Neuronal stem cell (in vitro differentiated cells): ENCODE measurements around the gene MECR.

ENCODE experiments used
- DNase-seq: peaks from one replicate; pipeline ENCODE4 v3.0.0-alpha.2; 2013; ENCODE audit warnings: low spot score
- H2AFZ ChIP-seq: one replicate; pipeline ENCODE4 v1.6.1; 2013; ENCODE audit warnings: mild to moderate bottlenecking, low read length, inconsistent platforms
- H2AK5ac ChIP-seq: 2 replicates; pipeline ENCODE4 v1.6.1; 2013; ENCODE audit warnings: low read depth, mild to moderate bottlenecking, inconsistent platforms, low read length, moderate library complexity, mixed read lengths
- H2BK120ac ChIP-seq: 2 replicates; pipeline ENCODE4 v1.6.1; 2013; ENCODE audit warnings: low read depth, mild to moderate bottlenecking, inconsistent platforms, low read length, moderate library complexity, mixed read lengths
- H2BK12ac ChIP-seq: one replicate; pipeline ENCODE4 v1.6.1; 2013; ENCODE audit warnings: low read length, inconsistent platforms
- H2BK15ac ChIP-seq: 2 replicates; pipeline ENCODE4 v1.6.1; 2013; ENCODE audit warnings: mild to moderate bottlenecking, low read length, inconsistent platforms, mixed read lengths
- H2BK5ac ChIP-seq: one replicate; pipeline ENCODE4 v1.6.1; 2013; ENCODE audit warnings: inconsistent platforms, mild to moderate bottlenecking, low read length, moderate library complexity
- H3K14ac ChIP-seq: one replicate; pipeline ENCODE4 v1.6.1; 2013; ENCODE audit warnings: low read length, inconsistent platforms
- H3K18ac ChIP-seq: 2 replicates; pipeline ENCODE4 v1.6.1; 2013; ENCODE audit warnings: low read length, inconsistent platforms
- H3K23ac ChIP-seq: 2 replicates; pipeline ENCODE4 v1.6.1; 2013; ENCODE audit warnings: low read depth, mild to moderate bottlenecking, mixed read lengths, low read length, inconsistent platforms; ENCODE audit not compliant: poor library complexity
- H3K27ac ChIP-seq: replicated peaks from 3 replicates; pipeline ENCODE4 v1.5.1; 2013; ENCODE audit warnings: low read length, inconsistent platforms
- H3K27me3 ChIP-seq, 3 experiments: 2 replicates each; pipeline ENCODE4 v1.6.1; 2013; ENCODE audit warnings: low read length in 3 of 3, mild to moderate bottlenecking in 2 of 3, inconsistent platforms in 1 of 3, low read depth in 1 of 3, mixed read lengths in 1 of 3, moderate library complexity in 1 of 3; ENCODE audit not compliant: control insufficient read depth in 3 of 3, insufficient read depth in 3 of 3
- H3K36me3 ChIP-seq, 2 donors: replicated peaks in 1 of 2; 2 replicates each; pipeline ENCODE4 v1.6.1; 2013; ENCODE audit warnings: low read length in 2 of 2; ENCODE audit not compliant: control insufficient read depth in 2 of 2, insufficient read depth in 2 of 2
- H3K4ac ChIP-seq: 2 replicates; pipeline ENCODE4 v1.6.1; 2013; ENCODE audit warnings: inconsistent platforms, mild to moderate bottlenecking, low read length, moderate library complexity
- H3K4me1 ChIP-seq, 2 donors: 1 replicate in 1 of 2; 2 replicates in 1 of 2; pipeline ENCODE4 v1.6.1; 2013; ENCODE audit warnings: low read length in 2 of 2, low read depth in 1 of 2; ENCODE audit not compliant: control insufficient read depth in 2 of 2, insufficient read depth in 1 of 2
- H3K4me2 ChIP-seq: one replicate; pipeline ENCODE4 v1.6.1; 2013; ENCODE audit warnings: mild to moderate bottlenecking, low read length, inconsistent platforms; ENCODE audit not compliant: insufficient read depth, poor library complexity, severe bottlenecking
- H3K4me3 ChIP-seq, 2 donors: 2 replicates each; pipeline ENCODE4 v1.5.1; 2013; ENCODE audit warnings: low read length in 2 of 2, mild to moderate bottlenecking in 2 of 2, inconsistent platforms in 1 of 2, moderate library complexity in 1 of 2
- H3K79me1 ChIP-seq: one replicate; pipeline ENCODE4 v1.6.1; 2013; ENCODE audit warnings: low read depth, mild to moderate bottlenecking, inconsistent platforms, low read length, moderate library complexity
- H3K9ac ChIP-seq: one replicate; pipeline ENCODE4 v1.6.1; 2013; ENCODE audit warnings: mild to moderate bottlenecking, low read depth, low read length, inconsistent platforms; ENCODE audit not compliant: poor library complexity
- H3K9me3 ChIP-seq, 2 donors: replicated peaks in 1 of 2; 2 replicates each; pipeline versions ENCODE3 to v1.6.1; 2013; ENCODE audit warnings: low read length in 2 of 2, mild to moderate bottlenecking in 2 of 2, inconsistent platforms in 1 of 2, low read depth in 1 of 2, mixed read lengths in 1 of 2, moderate library complexity in 1 of 2; ENCODE audit not compliant: control insufficient read depth in 2 of 2, insufficient read depth in 1 of 2
- H4K8ac ChIP-seq: one replicate; pipeline ENCODE4 v1.6.1; 2013; ENCODE audit warnings: low read depth, mild to moderate bottlenecking, inconsistent platforms, low read length, moderate library complexity
- H4K91ac ChIP-seq: one replicate; pipeline ENCODE4 v1.6.1; 2013; ENCODE audit warnings: low read length, low read depth, mild to moderate bottlenecking, inconsistent platforms; ENCODE audit not compliant: poor library complexity
- WGBS, 2 donors: extraction: QIAGEN DNeasy Blood & Tissue Kit; methylation state at CpG; one replicate each; pipeline ENCODE4 v1.1.7; 2013; ENCODE audit warnings: missing lambda C conversion rate in 2 of 2, mixed read lengths in 1 of 2; ENCODE audit not compliant: insufficient read length in 2 of 2, insufficient replicate concordance in 1 of 2; ENCODE audit errors: extremely low coverage in 2 of 2; 5-methylcytosine and 5-hydroxymethylcytosine counted together

Gene MECR

DNA sequence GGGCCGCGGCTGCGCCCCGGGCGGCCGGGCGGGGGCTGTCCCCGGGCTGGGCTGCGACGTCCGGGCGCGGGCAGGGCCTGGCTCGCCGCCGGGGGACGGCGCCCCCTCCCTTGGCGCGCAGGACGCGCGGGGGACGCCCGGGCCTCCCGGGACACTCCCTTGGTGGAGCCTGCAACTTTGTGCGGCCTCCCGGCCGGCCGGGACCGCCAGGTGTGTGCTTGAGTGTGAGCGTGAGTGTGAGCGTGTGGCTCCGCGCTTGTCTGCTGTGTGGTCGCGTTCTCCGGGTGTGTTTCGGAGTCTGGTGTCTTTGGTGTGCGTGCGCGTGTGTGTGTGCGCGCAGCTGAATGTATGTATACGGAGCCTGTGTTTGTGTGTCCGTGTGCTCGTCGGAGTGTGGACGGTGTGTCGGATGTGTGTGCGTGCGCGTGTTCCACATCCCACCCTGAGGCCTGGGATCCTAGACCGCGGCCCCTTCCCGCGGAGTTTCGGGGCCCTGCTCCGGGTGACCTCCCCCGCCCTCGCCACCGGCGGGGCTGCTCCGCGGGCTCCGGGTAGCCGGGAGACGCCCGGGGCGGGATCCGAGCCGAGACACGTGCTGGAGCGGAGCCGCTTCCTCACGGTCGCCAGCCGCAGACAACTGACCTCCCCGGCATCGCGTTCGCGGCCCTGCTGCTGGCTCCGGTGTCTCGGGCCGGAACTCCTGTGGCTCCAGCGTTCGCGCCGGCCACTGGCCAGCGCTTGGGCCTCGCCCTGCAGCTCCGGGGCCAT is 7.3 kb upstream of the MECR start:
- Histone ChIP-seq H3K18ac (peak overlapping the region; percentile 80), H2BK120ac (peak overlapping the region; percentile 9), H3K27me3 (peaks cover 8 to 63% (median 40%) of the 10 kb centered on the region in 3 experiments)

DNA sequence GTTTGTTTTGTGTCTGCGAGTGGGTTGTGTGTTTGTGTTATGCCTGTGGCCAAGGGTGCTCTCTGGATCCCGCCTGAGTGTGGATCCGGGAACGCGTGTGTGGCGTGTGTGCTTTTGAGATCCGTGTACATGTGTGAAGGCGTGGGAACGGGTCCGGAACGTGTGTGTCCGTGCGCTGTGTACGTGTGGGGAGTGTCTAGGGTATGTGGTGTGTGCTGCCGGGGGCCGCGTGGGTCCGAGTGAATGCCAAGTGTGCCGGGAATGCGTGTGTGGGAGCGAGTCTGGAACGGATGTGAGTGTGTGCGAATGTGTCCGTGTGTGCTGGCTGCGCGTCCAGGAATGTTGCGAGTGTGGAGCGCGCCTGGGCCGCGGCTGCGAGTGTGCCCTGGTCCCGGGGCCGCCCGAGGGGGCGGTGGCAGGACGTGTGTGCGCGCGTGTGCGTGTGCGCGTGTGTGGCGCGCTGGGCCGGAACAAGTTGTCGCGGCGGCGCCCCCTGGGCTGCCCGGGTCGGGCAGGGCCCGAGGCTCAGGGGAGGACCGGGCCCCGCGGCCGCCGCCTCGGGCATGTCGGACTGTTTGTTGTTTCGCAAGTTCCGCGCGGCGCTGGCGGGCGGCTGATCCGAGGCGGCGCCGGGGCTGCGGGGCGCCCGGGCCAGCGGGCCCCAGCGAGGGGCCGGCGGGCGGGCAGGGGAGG is 6.5 kb upstream of the MECR start:
- no peak overlapping the region for H2BK5ac ChIP-seq
- H3K4me1 ChIP-seq = peaks cover 23 to 31% of the 10 kb centered on the region in 2 donors
- no peak overlapping the region for H4K91ac ChIP-seq
- H2AFZ ChIP-seq = peak overlapping the region; percentile 74
- peak overlapping the region; percentile 99 for H3K14ac ChIP-seq
- H3K27me3 ChIP-seq = peaks cover 8 to 71% (median 40%) of the 10 kb centered on the region in 3 experiments
- peak overlapping the region; percentile 98 for H3K4me2 ChIP-seq
- peak overlapping the region; percentile 33 for H2BK12ac ChIP-seq
- no peak overlapping the region for H3K27ac ChIP-seq
- H3K18ac ChIP-seq = peak overlapping the region; percentile 91
- H2AK5ac ChIP-seq = peak overlapping the region; percentile 15
- H2BK15ac ChIP-seq = peak overlapping the region; percentile 56
- H2BK120ac ChIP-seq = no peak overlapping the region
- peaks cover 3% of the 10 kb centered on the region for H3K79me1 ChIP-seq
- no CpG with 5 or more reads among the region's 79 CpGs for WGBS, 2 donors
- DNase-seq = no peak
- peak overlapping the region; percentile 58 for H3K4ac ChIP-seq
- H3K9ac ChIP-seq = peak overlapping the region; percentile 92
- H3K9me3 ChIP-seq = peaks cover 0 to 6% of the 10 kb centered on the region in 2 donors
- H4K8ac ChIP-seq = peak overlapping the region; percentile 21
- no peaks in the 10 kb centered on the region for H3K36me3 ChIP-seq
- peak overlapping the region; percentile 46 to 93 for H3K4me3 ChIP-seq
- peak overlapping the region; percentile 86 for H3K23ac ChIP-seq

More for the DNA sequence above, 7.3 kb upstream of the MECR start:
- Histone ChIP-seq H3K4me1 (peaks cover 23 to 31% of the 10 kb centered on the region in 2 donors), H3K4ac (no peak overlapping the region), H3K9ac (peak overlapping the region; percentile 38), H3K79me1 (peaks cover 3% of the 10 kb centered on the region), H2AFZ (peak overlapping the region; percentile 88), H4K91ac (no peak overlapping the region), H3K14ac (no peak overlapping the region), H3K23ac (peak overlapping the region; percentile 69), H2BK5ac (no peak overlapping the region), H3K4me2 (peak overlapping the region; percentile 98), H3K9me3 (peaks cover 0 to 6% of the 10 kb centered on the region in 2 donors), H2BK15ac (peak overlapping the region; percentile 56), H3K4me3 (peak overlapping the region; percentile 35 to 93), H3K36me3 (no peaks in the 10 kb centered on the region), H4K8ac (no peak overlapping the region), H2AK5ac (peak overlapping the region; percentile 39), H2BK12ac (peak overlapping the region; percentile 24), H3K27ac (no peak overlapping the region)
- DNase-seq = no peak
- no CpG with 5 or more reads among the region's 93 CpGs for WGBS, 2 donors

DNA sequence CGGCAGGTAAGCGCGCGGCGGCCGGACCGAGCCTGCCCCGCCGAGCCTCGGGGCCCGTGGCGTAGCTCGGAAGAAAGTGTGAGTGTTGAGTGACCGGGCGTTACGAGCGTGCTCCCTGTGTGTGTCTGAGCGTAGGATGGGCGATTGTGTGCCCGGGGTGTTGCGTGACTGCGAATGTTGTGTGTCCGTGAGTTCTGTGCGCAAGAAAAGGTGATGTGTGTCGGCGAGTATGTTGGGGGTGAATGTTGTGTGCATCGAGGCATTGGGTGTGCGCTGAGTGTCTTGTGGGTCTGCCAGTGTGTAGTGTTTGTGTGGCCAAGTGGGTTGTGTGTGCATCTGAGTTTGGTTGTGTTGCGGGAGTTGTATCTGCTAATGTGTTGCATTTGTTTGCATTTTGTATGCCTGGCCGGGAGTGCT is 6.0 kb upstream of the MECR start:
- peaks cover 8 to 72% (median 40%) of the 10 kb centered on the region in 3 experiments for H3K27me3 ChIP-seq
- peak overlapping the region; percentile 80 for H2AFZ ChIP-seq
- H3K4me2 ChIP-seq = peak overlapping the region; percentile 98

More for the DNA sequence above, 6.0 kb upstream of the MECR start:
- Histone ChIP-seq H3K14ac (peak overlapping the region; percentile 32), H2BK15ac (peak overlapping the region; percentile 89), H3K36me3 (no peaks in the 10 kb centered on the region), H2BK12ac (peak overlapping the region; percentile 84), H3K4me1 (peaks cover 23 to 31% of the 10 kb centered on the region in 2 donors), H3K9ac (peak overlapping the region; percentile 94), H3K27ac (no peak overlapping the region), H2AK5ac (peak overlapping the region; percentile 36), H3K23ac (peak overlapping the region; percentile 92), H2BK120ac (no peak overlapping the region), H2BK5ac (no peak overlapping the region), H4K8ac (no peak overlapping the region), H3K79me1 (peaks cover 3% of the 10 kb centered on the region), H3K9me3 (peaks cover 0 to 6% of the 10 kb centered on the region in 2 donors), H4K91ac (no peak overlapping the region), H3K4me3 (peak overlapping the region; percentile 46 to 93), H3K18ac (peak overlapping the region; percentile 92), H3K4ac (peak overlapping the region; percentile 87)
- DNase-seq = no peak
- WGBS, 2 donors = no CpG with 5 or more reads among the region's 30 CpGs
